HEK293 (cell line): Measurements from ENCODE around the gene PERM1.

Source experiments
- AEBP2 ChIP-seq: fragments of 450-650 bp; formaldehyde crosslinking; IDR thresholded peaks from 2 replicates; pipeline ENCODE4 v1.5.1; 2016; ENCODE audit warnings: missing biosample characterization, missing genetic modification characterization, borderline replicate concordance
- ELK4 ChIP-seq: IDR thresholded peaks from 2 replicates; pipeline ENCODE4 v1.6.1; 2011; ENCODE audit warnings: mild to moderate bottlenecking, low read depth, low read length, borderline replicate concordance
- GLI2 ChIP-seq: fragments of 450-650 bp; formaldehyde crosslinking; IDR thresholded peaks from 2 replicates; pipeline ENCODE4; 2017; ENCODE audit warnings: missing biosample characterization, missing genetic modification characterization, low read depth, borderline replicate concordance
- HOXD13 ChIP-seq: sonication (generic); formaldehyde crosslinking; IDR thresholded peaks from 2 replicates; pipeline ENCODE4 v1.8.0; 2022; ENCODE audit warnings: missing genetic modification reagents, borderline replicate concordance
- MEIS1 ChIP-seq: sonication (generic); formaldehyde crosslinking; IDR thresholded peaks from 2 replicates; pipeline ENCODE4 v1.8.1; 2022; ENCODE audit warnings: missing genetic modification reagents, mild to moderate bottlenecking, borderline replicate concordance
- PRDM1 ChIP-seq: fragments of 450-650 bp; formaldehyde crosslinking; IDR thresholded peaks from 2 replicates; pipeline ENCODE4; 2016; ENCODE audit warnings: missing biosample characterization, missing genetic modification characterization
- ZBTB10 ChIP-seq: fragments of 450-650 bp; formaldehyde crosslinking; IDR thresholded peaks from 2 replicates; pipeline ENCODE4 v1.5.1; 2016; ENCODE audit warnings: missing biosample characterization, missing genetic modification characterization
- ZFHX2 ChIP-seq: fragments of 450-650 bp; formaldehyde crosslinking; conservative IDR thresholded peaks from 2 replicates; pipeline ENCODE4 v1.5.1; 2016; ENCODE audit warnings: missing biosample characterization, missing genetic modification characterization
- ZNF10 ChIP-seq: fragments of 450-650 bp; formaldehyde crosslinking; IDR thresholded peaks from 2 replicates; pipeline ENCODE4 v1.5.1; 2017; ENCODE audit warnings: missing biosample characterization, missing genetic modification characterization
- ZNF2 ChIP-seq: fragments of 450-650 bp; formaldehyde crosslinking; IDR thresholded peaks from 2 replicates; pipeline ENCODE4 v1.5.1; 2016; ENCODE audit warnings: missing biosample characterization, missing genetic modification characterization
- ZNF202 ChIP-seq: fragments of 450-650 bp; formaldehyde crosslinking; IDR thresholded peaks from 2 replicates; pipeline ENCODE4 v1.5.1; 2016; ENCODE audit warnings: missing biosample characterization, missing genetic modification characterization, borderline replicate concordance
- ZNF324 ChIP-seq: fragments of 450-650 bp; formaldehyde crosslinking; IDR thresholded peaks from 2 replicates; pipeline ENCODE4 v1.5.1; 2016; ENCODE audit warnings: missing biosample characterization, missing genetic modification characterization
- ZNF473 ChIP-seq: fragments of 450-650 bp; formaldehyde crosslinking; IDR thresholded peaks from 2 replicates; pipeline ENCODE4 v1.5.1; 2017; ENCODE audit warnings: missing biosample characterization, missing genetic modification characterization
- ZNF513 ChIP-seq: fragments of 450-650 bp; IDR thresholded peaks from 2 replicates; pipeline ENCODE4 v1.5.1; 2018; ENCODE audit warnings: missing biosample characterization, missing genetic modification characterization
- ZNF571 ChIP-seq: fragments of 450-650 bp; formaldehyde crosslinking; IDR thresholded peaks from 2 replicates; pipeline ENCODE4 v1.5.0; 2017; ENCODE audit warnings: missing biosample characterization, missing genetic modification characterization
- ZNF664 ChIP-seq: fragments of 450-650 bp; formaldehyde crosslinking; IDR thresholded peaks from 2 replicates; pipeline ENCODE4 v1.5.1; 2016; ENCODE audit warnings: missing biosample characterization, missing genetic modification characterization
- ZNF837 ChIP-seq: fragments of 450-650 bp; formaldehyde crosslinking; IDR thresholded peaks from 2 replicates; pipeline ENCODE4 v1.5.1; 2016; ENCODE audit warnings: missing biosample characterization, missing genetic modification characterization
- ZSCAN30 ChIP-seq: fragments of 450-650 bp; IDR thresholded peaks from 2 replicates; pipeline ENCODE4 v1.5.1; 2018; ENCODE audit warnings: missing biosample characterization, mild to moderate bottlenecking, missing genetic modification characterization, moderate library complexity
- TF ChIP-seq, protein P1 (sequence below): fragments of 450-650 bp; formaldehyde crosslinking; IDR thresholded peaks from 2 replicates; pipeline ENCODE4 v1.5.1; 2016; ENCODE audit warnings: missing biosample characterization, missing genetic modification characterization
- TF ChIP-seq, protein P2 (sequence below): fragments of 450-650 bp; formaldehyde crosslinking; IDR thresholded peaks from 2 replicates; pipeline ENCODE4 v1.5.1; 2017; ENCODE audit warnings: missing biosample characterization, missing genetic modification characterization
- TF ChIP-seq, protein P3 (sequence below): sonication (generic); formaldehyde crosslinking; IDR thresholded peaks from 2 replicates; pipeline ENCODE4 v1.8.1; 2022; ENCODE audit warnings: mild to moderate bottlenecking, moderate library complexity, missing genetic modification reagents
- TF ChIP-seq, protein P4 (sequence below): fragments of 450-650 bp; formaldehyde crosslinking; IDR thresholded peaks from 2 replicates; pipeline ENCODE4 v1.5.1; 2017; ENCODE audit warnings: missing biosample characterization, mild to moderate bottlenecking, missing genetic modification characterization, moderate library complexity
- TF ChIP-seq, protein P5 (sequence below): fragments of 450-650 bp; formaldehyde crosslinking; IDR thresholded peaks from 2 replicates; pipeline ENCODE4 v1.5.1; 2016; ENCODE audit warnings: missing biosample characterization, missing genetic modification characterization, borderline replicate concordance

Gene PERM1

DNA sequence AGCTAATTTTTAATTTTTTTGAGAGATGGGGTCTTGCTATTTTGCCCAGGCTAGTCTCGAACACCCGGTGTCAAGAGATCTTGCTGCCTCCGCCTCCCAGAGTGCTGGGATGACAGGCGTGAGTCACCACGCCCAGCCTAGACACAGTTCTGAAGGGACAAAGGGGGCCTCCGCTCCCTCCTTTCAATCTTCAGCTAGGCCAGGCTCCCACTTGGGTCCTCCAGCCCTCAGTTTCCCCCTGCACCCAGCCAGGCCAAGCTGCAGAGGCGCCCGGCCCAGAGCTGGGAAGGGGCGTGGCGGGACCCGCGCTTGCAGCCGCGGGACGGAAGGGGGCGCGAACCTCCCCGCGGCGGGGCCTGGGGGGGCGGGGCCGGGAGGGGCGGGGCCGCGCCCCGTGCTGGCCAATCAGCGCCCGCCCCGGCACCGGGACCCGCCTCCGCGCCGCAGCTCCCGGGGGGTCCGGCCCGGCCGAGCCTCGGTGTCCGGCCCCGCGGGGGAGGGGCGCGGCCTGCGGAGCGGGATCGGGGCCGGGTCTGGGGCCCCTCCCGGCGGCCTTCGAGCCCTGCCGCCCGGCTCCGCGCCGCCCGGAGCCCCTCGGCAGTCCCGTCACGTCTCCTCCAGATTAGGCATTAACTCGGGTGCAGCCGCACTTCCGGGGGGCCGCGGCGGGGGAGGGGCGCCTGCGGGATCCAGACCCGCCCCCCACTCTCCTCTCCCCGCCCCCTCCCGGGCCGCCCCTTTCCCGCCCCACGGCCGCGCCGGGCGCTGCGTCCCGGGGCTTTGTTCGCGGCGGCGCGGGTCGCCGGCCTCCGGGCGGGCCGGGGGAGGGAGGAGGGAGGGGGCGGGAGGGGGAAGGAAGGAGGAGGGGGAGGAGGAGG, 37.5 kb upstream of the PERM1 start (continued):
- TF ChIP-seq MEIS1 (CRISPR knock-in tag) (no peak), ZSCAN30 (tag by site-specific recombination) (no peak), ZNF10 (tag by site-specific recombination) (no peak), ZNF837 (no peak), PRDM1 (tag by site-specific recombination) (no peak), ZNF2 (tag by site-specific recombination) (no peak), ZBTB10 (peak; percentile 25; the same call in 1 of the 2 replicates), ZNF664 (tag by site-specific recombination) (no peak), AEBP2 (tag by site-specific recombination) (no peak), ZNF513 (tag by site-specific recombination) (no peak), GLI2 (tag by site-specific recombination) (no peak), ZNF324 (no peak), ZNF202 (no peak), ELK4 (no peak), HOXD13 (CRISPR knock-in tag) (no peak), ZNF571 (no peak), ZNF473 (no peak), ZFHX2 (tag by site-specific recombination) (no peak)
- TF ChIP-seq, protein P1, sequence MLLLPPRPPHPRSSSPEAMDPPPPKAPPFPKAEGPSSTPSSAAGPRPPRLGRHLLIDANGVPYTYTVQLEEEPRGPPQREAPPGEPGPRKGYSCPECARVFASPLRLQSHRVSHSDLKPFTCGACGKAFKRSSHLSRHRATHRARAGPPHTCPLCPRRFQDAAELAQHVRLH (tag by site-specific recombination), result no peak
- TF ChIP-seq, protein P2, sequence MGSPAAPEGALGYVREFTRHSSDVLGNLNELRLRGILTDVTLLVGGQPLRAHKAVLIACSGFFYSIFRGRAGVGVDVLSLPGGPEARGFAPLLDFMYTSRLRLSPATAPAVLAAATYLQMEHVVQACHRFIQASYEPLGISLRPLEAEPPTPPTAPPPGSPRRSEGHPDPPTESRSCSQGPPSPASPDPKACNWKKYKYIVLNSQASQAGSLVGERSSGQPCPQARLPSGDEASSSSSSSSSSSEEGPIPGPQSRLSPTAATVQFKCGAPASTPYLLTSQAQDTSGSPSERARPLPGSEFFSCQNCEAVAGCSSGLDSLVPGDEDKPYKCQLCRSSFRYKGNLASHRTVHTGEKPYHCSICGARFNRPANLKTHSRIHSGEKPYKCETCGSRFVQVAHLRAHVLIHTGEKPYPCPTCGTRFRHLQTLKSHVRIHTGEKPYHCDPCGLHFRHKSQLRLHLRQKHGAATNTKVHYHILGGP (tag by site-specific recombination), result no peak
- TF ChIP-seq, protein P3, sequence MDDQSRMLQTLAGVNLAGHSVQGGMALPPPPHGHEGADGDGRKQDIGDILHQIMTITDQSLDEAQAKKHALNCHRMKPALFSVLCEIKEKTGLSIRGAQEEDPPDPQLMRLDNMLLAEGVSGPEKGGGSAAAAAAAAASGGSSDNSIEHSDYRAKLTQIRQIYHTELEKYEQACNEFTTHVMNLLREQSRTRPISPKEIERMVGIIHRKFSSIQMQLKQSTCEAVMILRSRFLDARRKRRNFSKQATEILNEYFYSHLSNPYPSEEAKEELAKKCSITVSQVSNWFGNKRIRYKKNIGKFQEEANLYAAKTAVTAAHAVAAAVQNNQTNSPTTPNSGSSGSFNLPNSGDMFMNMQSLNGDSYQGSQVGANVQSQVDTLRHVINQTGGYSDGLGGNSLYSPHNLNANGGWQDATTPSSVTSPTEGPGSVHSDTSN, result no peak
- TF ChIP-seq, protein P4, sequence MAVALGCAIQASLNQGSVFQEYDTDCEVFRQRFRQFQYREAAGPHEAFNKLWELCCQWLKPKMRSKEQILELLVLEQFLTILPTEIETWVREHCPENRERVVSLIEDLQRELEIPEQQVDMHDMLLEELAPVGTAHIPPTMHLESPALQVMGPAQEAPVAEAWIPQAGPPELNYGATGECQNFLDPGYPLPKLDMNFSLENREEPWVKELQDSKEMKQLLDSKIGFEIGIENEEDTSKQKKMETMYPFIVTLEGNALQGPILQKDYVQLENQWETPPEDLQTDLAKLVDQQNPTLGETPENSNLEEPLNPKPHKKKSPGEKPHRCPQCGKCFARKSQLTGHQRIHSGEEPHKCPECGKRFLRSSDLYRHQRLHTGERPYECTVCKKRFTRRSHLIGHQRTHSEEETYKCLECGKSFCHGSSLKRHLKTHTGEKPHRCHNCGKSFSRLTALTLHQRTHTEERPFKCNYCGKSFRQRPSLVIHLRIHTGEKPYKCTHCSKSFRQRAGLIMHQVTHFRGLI, result no peak
- TF ChIP-seq, protein P5, sequence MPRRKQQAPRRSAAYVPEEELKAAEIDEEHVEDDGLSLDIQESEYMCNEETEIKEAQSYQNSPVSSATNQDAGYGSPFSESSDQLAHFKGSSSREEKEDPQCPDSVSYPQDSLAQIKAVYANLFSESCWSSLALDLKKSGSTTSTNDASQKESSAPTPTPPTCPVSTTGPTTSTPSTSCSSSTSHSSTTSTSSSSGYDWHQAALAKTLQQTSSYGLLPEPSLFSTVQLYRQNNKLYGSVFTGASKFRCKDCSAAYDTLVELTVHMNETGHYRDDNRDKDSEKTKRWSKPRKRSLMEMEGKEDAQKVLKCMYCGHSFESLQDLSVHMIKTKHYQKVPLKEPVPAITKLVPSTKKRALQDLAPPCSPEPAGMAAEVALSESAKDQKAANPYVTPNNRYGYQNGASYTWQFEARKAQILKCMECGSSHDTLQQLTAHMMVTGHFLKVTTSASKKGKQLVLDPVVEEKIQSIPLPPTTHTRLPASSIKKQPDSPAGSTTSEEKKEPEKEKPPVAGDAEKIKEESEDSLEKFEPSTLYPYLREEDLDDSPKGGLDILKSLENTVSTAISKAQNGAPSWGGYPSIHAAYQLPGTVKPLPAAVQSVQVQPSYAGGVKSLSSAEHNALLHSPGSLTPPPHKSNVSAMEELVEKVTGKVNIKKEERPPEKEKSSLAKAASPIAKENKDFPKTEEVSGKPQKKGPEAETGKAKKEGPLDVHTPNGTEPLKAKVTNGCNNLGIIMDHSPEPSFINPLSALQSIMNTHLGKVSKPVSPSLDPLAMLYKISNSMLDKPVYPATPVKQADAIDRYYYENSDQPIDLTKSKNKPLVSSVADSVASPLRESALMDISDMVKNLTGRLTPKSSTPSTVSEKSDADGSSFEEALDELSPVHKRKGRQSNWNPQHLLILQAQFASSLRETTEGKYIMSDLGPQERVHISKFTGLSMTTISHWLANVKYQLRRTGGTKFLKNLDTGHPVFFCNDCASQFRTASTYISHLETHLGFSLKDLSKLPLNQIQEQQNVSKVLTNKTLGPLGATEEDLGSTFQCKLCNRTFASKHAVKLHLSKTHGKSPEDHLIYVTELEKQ (tag by site-specific recombination), result no peak
